Endothelial cell of umbilical vein (primary cell): Measurements from ENCODE around the gene MPDZ.

Source experiments
- CTCF ChIP-seq, 2 donors: IDR thresholded peaks; 1 replicate in 1 of 2; 2 replicates in 1 of 2; pipeline ENCODE4 v1.5.1; 2011; ENCODE audit warnings: low read length in 2 of 2, mild to moderate bottlenecking in 2 of 2, moderate library complexity in 2 of 2, control low read depth in 1 of 2, inconsistent platforms in 1 of 2, low read depth in 1 of 2; ENCODE audit not compliant: insufficient read depth in 1 of 2; ENCODE audit errors: extremely low read depth in 1 of 2
- EZH2 ChIP-seq: IDR thresholded peaks from 2 replicates; pipeline ENCODE4 v1.6.1; 2012; ENCODE audit warnings: borderline replicate concordance, low read depth, mild to moderate bottlenecking, moderate library complexity, low read length, inconsistent platforms; ENCODE audit not compliant: severe bottlenecking
- FOS ChIP-seq: IDR thresholded peaks from 2 replicates; pipeline ENCODE4 v1.6.1; 2011; ENCODE audit warnings: mild to moderate bottlenecking, low read length, moderate library complexity, borderline replicate concordance; ENCODE audit not compliant: insufficient read depth
- GATA2 ChIP-seq: IDR thresholded peaks from 2 replicates; pipeline ENCODE4 v1.7.0; 2011; ENCODE audit warnings: low read depth, mild to moderate bottlenecking, moderate library complexity, mixed read lengths, low read length; ENCODE audit not compliant: insufficient read length, insufficient read depth
- JUN ChIP-seq: IDR thresholded peaks from 2 replicates; pipeline ENCODE4 v1.6.1; 2011; ENCODE audit warnings: borderline replicate concordance, low read depth; ENCODE audit not compliant: insufficient read length, insufficient read depth
- MAX ChIP-seq: IDR thresholded peaks from 2 replicates; pipeline ENCODE4 v1.6.1; 2011; ENCODE audit not compliant: insufficient read depth, insufficient read length
- MYC ChIP-seq: IDR thresholded peaks from one replicate; pipeline ENCODE4 v1.6.1; 2011; ENCODE audit warnings: mild to moderate bottlenecking, low read depth, low read length
- POLR2A ChIP-seq: IDR thresholded peaks from 2 replicates; pipeline ENCODE4 v1.6.1; 2012; ENCODE audit warnings: low read depth, mild to moderate bottlenecking, control low read depth, low read length
- POLR2AphosphoS5 ChIP-seq: IDR thresholded peaks from 2 replicates; pipeline ENCODE4 v1.6.1; 2012; ENCODE audit warnings: low read depth, mild to moderate bottlenecking, control low read depth, low read length, moderate library complexity; ENCODE audit not compliant: insufficient read depth

GRCh38 chr9:13239660-13240059 is 39.8 kb downstream of the MPDZ start:
- TF ChIP-seq POLR2A (no peak), GATA2 (no peak), CTCF (IDR thresholded peaks at IDR 0.05; ENCODE audit: extremely low read depth in 1 of 2, insufficient read depth in 1 of 2, low read depth in 1 of 2, low read length in 2 of 2) (no peak), EZH2 (no peak), POLR2AphosphoS5 (no peak), MAX (no peak), MYC (no peak), JUN (no peak), FOS (no peak)
